ENCODE results near the gene ELOVL3.
A peak's percentile ranks its signal among the peaks of the same experiment; 100 is the strongest.
"Not testable (repeated sequence)": the region's sequence is repeated elsewhere in the genome, so short reads cannot be mapped to it uniquely, and the experiment has no call there.

The ELOVL3 gene, protein sequence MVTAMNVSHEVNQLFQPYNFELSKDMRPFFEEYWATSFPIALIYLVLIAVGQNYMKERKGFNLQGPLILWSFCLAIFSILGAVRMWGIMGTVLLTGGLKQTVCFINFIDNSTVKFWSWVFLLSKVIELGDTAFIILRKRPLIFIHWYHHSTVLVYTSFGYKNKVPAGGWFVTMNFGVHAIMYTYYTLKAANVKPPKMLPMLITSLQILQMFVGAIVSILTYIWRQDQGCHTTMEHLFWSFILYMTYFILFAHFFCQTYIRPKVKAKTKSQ

DNA sequence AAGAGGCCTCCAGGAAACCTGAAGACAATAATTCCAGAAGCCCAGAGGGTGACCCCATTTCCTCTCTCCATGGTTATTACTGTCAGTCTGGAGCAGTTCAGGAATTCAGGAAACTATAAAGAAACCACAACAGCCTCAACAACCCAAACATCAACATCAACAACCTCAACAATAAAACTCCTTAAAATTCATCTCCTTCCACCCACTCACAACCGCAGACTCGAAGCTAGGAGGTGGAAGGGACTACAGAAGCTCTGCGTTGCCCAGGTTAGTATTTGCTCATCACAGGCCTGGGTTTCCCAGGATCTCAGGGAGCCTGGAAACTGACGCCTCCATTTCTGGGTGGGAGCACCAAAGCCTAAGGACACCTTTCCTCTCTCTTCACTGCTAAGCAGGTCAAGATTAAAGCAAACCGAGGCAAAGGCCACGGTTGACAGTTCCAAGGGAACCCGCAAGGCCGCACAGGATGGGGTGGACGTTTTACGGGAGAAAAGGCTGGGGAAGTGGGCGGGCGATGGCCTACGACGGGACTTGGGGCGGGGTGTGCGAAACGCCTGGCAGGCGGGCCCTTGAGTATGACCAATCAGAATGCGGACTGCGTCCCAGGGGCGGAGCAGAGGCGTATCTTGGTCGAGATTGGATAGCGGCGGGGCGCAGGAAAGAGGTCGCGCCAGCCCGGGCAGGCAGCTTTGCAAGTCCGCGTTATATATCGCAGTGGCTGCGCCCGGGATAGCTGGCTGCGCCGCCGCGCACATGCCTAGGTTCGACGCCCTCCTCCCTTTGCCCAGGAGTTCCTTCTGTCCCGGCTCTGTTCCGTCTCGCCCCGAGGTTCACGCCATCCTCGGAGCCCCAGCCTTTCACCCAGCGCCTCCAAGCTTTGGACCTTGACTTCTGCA lies at the start of gene ELOVL3:
ELOVL3 (plus strand) TSS at position 654 of the 896 bp plus-strand sequence. CDS start 250 bp downstream, outside the sequence.
- peak; percentile 79 for DNase-seq

DNA sequence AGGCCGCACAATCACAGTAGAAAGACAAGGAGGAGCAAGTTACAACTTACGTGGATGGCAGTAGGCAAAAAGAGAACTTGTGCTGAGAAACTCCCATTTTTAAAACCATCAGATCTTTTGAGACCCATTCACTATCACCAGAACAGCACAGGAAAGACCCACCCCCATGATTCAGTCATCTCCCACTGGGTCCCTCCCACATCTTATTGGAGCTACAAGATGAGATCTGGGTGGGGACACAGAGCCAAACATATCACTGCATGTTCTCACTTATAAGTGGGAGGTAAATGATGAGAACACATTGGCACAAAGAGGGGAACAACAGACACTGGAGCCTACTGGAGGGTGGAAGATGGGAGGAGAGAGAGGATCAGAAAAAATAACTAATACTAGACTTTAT lies 41.5 kb upstream of the ELOVL3 start:
- no peak for DNase-seq

DNA sequence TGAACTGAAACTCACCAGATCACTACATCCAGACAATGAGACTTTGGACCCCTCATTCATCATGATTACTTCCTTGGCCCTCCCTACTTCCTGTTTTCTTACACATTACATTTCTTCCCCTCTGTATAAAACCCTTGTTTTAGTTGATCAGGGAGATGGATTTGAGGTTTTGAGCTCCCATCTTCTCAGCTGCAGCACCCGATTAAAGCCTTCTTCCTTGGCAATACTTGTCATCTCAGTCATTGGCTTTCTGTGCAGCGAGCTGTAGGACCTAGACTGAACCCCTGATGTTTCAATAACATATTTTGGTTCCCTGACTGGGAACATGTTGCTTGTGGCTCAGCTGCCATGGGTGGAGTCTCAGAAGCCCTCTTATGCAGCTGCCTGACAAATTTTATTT lies 40.8 kb upstream of the ELOVL3 start:
- no peak for DNase-seq

DNA sequence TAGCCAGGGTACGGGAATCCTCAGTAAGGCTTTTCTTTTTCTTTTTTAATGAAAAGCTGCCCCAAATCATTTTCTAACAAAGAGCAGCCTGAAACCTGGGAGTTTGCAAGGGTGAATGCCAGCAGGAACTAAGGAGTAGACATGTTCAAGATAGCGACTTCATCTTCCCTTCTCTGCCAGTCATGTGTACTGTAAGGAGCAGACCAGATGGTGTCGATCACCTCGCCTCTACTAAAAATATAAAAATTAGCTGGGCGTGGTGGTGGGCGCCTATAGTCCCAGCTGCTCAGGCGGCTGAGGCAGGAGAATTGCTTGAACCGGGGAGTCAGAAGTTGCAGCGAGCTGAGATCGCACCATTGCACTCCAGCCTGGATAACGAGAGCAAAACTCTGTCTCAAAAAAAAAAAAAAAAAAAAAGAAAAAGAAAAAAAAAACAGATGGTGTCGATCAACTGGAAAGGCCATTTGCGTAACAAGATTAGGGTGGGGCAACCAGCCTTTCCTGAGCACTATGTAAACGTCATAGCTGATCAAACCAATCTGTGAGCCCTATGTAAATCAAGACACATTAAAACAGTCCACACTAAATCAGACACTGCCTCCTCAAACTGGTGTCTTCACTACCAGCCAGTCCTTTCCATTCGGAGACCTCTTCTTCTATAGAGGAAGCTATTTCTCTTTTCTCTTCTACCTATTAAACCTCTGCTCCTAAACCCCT lies 40.1 kb upstream of the ELOVL3 start:
- DNase-seq, result no peak

DNA sequence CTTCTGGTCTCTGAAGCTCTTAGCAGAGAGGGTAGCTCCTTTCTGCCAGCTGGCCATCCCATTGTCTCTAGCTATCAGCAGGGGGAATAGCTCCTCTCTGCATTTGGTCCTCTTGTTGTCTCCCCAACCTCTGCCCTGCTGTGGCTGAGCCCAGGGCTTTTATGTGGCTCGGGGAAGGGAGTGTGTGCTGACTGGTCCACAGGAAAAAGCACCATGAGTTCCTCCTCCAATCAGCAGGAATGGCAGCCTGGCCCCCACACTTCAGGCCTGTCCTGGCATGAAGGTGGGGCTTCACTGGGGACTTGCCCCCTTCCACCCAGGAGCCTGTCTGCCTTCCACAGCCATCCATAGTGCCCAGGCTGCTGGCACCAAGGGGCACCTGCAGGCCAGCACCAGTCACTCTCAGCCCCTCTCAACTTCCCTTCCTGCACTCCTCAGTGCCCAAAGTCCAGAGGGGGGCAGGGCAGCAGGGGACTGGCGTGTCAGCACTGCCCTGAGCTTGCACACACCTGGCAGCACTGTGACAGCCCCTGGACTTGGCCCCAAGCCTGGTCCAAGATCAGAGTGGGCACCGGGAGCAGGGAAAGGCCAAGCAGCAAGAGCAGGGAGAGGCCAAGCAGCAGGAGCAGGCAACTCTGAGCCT lies 37.7 kb upstream of the ELOVL3 start:
- no peak for DNase-seq

DNA sequence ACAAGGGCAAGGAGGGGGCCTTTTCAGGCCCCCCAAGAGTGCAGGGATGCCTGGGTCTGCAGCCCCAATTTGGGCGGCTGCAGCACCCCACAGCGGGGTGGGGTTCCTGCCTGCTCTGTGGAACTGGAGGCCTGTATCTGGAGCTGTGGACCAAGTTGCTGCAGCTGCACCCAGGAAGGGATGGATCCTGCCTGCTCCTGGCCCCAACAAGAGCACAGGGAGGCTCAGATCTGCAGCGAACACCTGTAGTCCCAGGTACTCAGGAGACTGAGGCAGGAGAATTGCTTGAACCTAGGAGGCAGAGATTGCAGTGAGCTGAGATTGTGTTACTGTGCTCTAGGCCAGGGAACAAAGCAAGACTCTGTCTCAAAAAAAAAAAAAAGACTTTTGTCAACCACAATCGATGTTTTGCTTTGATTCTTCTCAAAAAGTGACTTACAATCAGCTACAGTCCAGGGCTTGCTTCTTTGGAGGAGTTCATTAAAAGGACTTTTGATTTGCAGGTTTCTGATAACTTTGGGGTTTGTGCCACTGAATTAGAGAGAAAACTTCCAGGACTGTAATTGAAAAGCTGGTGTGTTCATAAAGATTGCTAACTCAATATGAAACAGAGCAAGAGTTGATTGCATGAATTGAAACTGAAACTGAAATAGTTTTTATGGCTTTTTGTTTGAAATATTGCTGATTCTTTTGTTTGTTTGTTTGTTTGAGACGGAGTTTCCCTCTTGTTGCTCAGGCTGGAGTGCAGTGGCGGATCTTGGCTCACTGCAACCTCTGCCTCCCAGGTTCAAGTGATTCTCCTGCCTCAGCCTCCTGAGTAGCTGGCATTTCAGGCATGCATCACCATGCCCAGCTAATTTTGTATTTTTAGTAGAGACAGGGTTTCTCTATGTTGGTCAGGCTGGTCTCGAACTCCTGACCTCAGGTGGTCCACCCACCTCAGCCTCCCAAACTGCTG lies 36.9 kb upstream of the ELOVL3 start:
- DNase-seq, result not testable (repeated sequence)

DNA sequence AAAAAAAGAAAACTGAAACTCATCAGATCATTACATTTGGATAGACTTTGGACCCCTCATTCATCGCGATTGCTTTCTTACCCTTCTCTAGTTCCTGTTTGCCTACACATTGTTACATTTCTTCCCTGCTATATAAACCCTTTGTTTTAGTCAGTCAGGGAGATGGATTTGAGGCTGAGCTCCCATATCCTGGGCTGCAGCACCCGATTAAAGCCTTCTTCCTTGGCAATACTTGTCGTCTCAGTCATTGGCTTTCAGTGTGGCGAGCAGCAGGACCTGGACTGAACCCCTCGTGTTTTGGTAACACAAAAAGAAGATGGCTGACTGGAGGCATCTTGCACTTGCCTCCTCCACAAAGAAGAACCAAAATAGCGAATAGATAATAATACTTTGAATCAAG lies 34.1 kb upstream of the ELOVL3 start:
- DNase-seq, result no peak

DNA sequence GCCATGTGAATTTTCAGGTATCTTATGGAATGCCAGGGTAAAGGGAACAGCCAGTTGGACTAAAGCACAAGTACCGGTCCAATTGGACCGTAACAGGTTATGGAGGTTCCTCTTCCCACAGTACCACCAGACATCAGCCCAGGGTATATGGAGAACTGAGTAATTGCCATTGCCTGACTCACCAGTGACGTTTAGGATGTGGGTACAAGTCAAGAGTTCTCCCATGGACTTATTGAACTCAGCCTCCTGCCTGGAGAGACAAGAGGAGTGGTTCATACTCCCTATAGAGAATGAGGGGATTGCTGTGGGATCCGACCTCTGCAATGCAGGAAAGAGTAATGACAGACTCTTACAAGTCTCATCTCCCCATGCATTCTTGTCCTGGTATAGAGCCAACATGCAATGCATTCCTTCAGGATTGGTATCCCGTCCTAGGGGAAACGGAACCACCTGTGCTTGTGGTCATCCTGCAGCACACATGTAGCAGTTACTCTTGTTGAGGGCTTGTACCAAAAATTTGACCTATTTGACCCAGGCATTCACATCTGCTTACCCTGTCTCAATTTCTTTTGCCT lies 30.7 kb upstream of the ELOVL3 start:
- no peak for DNase-seq

DNA sequence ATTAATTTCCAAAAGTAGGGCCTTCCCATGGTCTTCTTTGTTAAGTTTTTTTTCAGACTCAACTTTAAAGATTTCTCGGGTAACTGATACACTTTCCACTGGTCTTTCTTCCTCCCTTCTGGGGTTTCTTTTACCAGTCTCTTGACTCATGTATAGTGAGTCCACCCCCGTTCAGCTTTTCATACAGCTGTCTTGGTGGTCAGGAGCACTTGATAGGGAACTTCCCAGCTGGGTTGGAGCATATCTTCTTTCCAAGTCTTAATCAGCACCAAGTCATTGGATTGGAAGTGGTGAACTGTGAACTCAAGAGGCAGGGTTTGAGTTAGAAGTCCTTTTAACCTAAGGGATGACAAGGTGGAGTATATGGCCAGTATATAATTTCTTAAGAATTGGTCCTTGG lies 29.2 kb upstream of the ELOVL3 start:
- DNase-seq, result no peak

DNA sequence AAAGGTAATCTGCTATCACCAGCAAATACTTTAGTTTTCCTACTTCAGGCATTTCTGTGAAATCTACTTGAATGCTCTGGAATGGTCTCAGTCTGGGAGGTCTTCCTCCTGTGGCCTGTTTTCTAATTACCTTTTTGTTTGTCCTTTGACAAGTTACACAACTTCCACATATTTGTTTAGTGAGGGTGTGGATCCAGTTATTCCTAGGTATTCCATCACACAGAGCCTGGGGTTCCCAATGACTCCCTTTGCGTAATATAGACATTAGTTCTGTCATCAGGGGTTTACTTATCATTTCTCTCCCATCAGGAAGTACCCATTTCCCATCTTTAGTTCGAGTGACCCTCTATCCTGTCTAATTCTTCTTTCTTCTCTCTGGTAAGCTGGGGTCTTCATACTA lies 28.1 kb upstream of the ELOVL3 start:
- no peak for DNase-seq

DNA sequence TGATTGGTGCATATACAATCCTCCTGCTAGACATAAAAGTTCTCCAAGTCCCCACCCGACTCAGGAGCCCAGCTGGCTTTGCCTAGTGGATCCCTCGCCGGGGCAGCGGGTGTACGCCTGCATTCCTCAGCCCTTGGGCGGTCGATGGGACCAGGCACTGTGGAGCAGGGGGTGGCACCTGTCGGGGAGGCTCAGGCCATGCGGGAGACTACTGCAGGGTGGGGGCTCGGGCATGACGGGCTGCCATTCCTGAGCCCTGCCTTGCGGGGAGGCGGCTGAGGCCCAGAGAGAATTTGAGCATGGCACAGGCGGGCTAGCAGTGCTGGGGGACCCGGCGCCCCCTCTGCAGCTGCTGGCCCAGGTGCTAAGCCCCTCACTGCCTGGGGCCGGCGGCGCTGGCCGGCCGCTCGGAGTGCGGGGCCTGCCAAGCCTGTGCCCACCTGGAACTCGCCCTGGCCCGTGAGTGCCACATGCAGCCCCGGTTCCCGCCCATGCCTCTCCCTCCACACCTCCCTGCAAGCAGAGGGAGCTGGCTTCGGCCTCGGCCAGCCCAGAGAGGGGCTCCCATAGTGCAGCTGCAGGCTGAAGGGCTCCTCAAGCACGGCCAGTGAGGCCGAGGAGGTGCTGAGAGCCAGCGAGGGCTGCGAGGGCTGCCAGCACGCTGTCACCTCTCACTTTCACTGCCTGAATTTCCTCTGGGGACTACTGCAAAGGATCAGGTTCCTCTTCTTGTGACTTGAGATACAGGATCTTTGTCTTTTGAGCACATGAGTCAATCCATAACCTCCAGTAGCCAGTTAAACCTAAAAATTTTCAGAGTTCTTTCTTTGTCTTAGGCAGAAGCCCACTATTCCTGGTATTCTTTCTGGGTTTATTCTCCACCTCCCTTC lies 25.1 kb upstream of the ELOVL3 start:
- no peak for DNase-seq

DNA sequence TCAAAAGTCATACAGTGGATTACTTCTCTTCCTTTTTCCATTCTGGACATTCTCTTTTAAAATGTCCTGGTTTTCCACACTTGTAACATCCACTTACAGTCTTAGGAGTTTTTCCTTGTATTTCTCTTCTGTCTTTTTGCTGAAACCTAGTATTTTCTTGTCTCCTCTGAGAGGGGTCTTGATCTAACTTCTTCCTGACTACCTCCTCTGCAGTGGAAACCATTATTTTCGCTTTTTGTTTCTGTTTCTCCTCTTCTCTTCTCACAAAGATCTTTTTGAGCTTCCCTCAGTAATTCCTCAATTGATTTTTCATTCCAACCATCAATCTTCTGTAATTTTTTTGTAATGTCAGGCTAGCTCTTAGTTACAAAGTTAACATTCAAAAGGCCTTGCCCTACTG lies 23.7 kb upstream of the ELOVL3 start:
- no peak for DNase-seq

DNA sequence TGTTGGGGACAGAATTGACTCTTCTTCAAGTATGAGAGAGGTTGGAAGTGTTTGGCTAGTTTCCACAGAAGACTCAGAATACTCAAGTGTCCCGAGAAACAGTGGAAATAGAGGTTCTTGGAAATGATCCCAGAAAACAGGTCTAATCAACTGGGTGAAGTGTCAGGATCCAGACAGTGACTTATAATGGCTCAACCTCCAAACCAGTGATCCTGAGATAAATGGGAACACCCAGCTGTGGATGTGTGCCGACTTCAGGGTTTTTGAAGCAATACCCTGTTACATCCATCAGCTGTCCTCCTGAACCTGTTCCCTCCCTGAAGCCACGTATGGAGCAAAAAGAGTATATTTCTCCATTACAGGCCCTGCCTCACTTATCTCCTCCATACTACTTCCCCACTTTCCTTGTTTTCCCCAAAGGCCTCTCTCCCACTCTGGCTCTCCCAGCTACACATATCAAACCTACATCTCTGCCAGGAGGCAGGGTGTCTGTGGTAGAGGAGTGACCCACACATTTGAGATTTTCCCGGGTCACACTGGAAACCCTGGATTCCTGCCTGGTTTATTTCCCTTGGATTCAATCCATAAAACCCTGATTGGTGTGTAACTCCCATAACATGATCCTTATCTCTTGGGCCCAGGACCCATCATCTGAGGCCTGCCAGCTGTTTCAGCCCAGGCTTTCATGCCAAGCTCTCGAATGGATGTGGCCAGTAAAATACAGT lies 17.6 kb upstream of the ELOVL3 start:
- DNase-seq, result no peak

DNA sequence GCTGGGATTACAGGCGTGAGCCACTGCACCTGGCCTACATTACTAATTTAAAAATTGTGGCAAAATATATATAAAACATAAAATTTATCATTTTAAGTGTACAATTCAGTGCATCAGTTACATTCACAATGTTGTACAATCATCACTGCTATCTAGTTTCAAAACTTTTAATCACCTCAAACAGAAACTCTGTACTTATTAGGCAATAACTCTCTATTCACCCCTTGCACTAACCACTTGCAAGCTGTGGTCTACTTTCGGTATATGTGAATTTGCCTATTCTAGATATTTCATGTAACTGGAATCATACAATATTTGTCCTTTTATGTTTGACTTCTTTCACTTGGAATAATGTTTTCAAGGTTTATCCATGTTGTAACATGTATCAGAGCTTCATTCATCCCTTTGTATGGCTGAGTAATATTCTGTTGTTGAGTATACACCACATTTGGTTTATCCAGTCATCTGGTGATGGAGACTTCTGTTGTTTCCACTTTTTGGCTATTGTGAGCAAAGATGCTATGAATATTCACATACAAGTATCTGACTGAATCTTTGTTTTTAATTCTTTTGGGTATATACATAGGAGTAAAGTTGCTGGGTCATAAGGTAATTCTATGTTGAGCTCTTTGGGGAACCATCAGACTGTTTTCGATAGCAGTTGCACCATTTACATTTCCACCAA lies 14.3 kb upstream of the ELOVL3 start:
- no peak for DNase-seq

DNA sequence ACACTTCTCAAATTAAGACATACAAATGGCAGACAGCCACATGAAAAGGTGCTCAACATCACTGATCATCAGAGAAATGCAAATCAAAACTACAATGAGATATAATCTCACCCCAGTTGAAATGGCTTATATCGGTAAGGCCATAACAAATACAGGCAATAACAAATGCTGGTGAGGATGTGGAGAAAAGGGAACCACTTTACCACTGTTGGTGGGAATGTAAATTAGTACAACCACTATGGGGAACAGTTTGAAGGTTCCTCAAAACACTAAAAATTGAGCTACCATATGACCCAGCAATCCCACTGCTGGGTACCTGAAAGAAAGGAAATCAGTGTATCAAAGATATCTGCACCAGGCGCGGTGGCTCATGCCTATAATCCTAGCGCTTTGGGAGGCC lies 12.5 kb upstream of the ELOVL3 start:
- not testable (repeated sequence) for DNase-seq

DNA sequence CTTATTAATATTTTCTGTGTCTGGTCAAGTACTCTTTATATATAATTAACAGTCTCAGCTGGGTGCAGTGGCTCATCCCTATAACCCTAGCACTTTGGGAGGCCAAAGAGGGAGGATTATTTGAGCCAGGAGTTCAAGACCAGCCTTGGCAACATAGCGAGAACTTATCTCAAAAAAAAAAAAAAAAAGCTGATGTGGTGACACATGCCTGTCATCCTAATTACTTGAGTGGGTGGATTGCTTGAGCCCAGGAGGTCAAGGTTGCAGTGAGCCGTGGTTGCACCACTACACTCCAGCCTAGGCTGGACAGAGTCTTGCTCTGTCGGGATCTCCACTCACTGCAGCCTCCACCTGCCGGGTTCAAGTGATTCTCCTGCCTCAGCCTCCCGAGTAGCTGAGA lies 6.7 kb upstream of the ELOVL3 start:
- DNase-seq, result no peak

DNA sequence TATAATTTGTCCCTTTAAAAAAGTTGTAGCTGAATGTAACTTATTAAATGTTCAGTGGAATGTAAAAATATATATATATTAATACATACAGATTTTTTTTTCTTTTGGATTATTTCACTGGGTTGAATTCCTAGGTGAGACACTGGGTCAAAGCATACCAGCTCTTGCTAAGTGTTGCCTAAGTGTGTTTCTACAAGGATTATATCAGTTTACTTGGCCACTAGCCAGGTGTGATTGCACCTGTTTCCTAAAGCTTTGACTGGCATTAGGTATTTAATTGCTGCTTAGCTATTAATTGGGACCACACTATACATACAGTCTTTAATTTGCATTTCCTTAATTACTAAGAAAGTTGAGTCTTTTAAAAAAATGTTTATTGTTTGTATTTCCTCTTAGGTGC lies 5.5 kb upstream of the ELOVL3 start:
- no peak for DNase-seq

DNA sequence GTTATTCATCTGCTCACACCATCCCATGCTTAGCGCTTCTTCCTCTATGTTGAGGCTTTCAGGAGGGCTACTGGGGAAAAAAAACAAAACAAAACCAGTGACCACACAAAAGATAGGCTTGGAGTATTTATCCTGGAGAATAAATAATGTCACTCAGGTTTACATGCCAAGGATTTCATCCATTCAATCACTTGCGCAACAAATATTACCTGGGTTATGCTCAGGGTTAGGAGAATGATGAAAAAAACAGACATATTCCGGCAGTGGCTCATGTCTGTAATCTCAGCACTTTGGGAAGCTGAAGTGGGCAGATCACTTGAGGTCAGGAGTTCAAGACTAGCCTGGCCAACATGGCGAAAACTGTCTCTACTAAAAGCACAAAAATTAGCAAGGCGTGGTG lies 3.3 kb upstream of the ELOVL3 start:
- no peak for DNase-seq

DNA sequence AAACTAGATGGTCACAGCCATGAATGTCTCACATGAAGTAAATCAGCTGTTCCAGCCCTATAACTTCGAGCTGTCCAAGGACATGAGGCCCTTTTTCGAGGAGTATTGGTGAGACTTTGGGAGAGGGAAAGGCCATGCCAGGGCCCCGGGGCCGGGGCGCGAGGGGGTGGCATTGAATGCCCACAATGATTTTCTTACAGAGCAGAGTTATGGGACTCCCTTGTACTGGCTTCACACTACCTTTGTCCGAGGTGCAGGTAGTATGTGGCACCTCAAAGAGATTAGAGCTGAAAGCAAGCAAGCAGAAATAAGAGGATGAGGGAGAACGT lies 407 bp downstream of the ELOVL3 start:
- DNase-seq, result no peak

Data from NCI-H774 (cell line).